ENCODE data around the gene DNA2.

DNA sequence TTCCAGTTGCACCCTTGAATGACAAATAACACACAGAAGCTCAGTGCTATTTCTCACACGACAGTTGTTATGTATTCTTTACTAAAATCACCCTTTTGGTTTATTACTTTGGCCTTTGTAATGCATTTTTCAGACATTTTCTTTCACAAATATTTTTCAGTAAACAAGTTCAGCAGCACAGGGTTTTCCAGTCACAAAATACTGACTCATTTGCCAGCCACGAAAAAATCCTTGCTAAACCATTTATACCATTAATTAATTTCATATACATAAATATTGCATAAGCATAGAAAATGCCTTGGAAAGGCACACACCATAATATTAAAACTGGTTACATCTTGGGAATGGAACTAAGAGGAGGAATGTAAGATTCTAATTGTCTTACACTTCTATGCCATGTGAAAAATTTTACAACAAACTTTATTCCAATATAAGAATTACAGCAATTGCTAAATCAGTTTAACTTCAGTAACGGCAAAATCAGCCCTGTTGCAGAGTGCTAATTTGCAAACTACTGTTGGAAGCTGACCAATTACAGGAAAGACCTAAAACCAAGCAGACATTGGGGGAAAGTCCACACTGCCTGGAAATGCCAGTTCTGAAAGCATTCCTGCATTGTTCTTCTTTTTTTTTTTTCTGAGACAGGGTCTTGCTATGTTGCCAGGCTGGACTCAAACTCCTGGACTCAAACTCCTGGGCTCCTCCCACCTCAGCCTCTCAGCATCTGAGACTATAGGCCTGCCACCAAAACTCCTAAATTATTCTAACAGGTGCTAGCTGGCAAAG lies 107.5 kb downstream of the DNA2 start:
- TF ChIP-seq, protein P1, sequence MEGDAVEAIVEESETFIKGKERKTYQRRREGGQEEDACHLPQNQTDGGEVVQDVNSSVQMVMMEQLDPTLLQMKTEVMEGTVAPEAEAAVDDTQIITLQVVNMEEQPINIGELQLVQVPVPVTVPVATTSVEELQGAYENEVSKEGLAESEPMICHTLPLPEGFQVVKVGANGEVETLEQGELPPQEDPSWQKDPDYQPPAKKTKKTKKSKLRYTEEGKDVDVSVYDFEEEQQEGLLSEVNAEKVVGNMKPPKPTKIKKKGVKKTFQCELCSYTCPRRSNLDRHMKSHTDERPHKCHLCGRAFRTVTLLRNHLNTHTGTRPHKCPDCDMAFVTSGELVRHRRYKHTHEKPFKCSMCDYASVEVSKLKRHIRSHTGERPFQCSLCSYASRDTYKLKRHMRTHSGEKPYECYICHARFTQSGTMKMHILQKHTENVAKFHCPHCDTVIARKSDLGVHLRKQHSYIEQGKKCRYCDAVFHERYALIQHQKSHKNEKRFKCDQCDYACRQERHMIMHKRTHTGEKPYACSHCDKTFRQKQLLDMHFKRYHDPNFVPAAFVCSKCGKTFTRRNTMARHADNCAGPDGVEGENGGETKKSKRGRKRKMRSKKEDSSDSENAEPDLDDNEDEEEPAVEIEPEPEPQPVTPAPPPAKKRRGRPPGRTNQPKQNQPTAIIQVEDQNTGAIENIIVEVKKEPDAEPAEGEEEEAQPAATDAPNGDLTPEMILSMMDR (IDR thresholded peaks at IDR 0.05; ENCODE audit: poor library complexity): no peak
- TF ChIP-seq EZH2 (IDR thresholded peaks at IDR 0.05; ENCODE audit: borderline replicate concordance) (no peak), EZH2phosphoT487 (IDR thresholded peaks at IDR 0.05; ENCODE audit: low read depth, severe bottlenecking, unreplicated experiment) (no peak)

Measured in hepatocyte (in vitro differentiated cells).